ENCODE results near the gene SIGLEC1.
A peak's percentile ranks its signal among the peaks of the same experiment; 100 is the strongest.

Gene SIGLEC1

GRCh38 chr20:3673221-3674070, 39.0 kb downstream of the SIGLEC1 start:
- Mint-ChIP-seq H3K4me1 (ENCODE audit: low read depth in 2 of 2) (peaks cover 16 to 23% of the 10 kb centered on the region in 2 donors), H3K27ac (no peak overlapping the region), H3K9me3 (no peaks in the 10 kb centered on the region), H3K36me3 (ENCODE audit: insufficient read depth) (peaks cover 3% of the 10 kb centered on the region), H3K4me3 (peak overlapping the region in 1 of 2 donors; percentile 33), H3K27me3 (peaks cover 54 to 93% of the 10 kb centered on the region in 2 donors)
- ATAC-seq (replicated peaks) (no peak), DNase-seq (no peak)

- peaks cover 20 to 27% of the 10 kb centered on the region in 2 donors for H3K4me1 Mint-ChIP-seq (ENCODE audit: low read depth in 2 of 2)
- peaks cover 3% of the 10 kb centered on the region for H3K36me3 Mint-ChIP-seq (ENCODE audit: insufficient read depth)
- no peak overlapping the region for H3K27ac Mint-ChIP-seq
- peak; percentile 37 for ATAC-seq (replicated peaks)
- H3K27me3 Mint-ChIP-seq = peaks cover 46 to 93% of the 10 kb centered on the region in 2 donors
- no peak for DNase-seq
- no peaks in the 10 kb centered on the region for H3K9me3 Mint-ChIP-seq
- peak overlapping the region in 1 of 2 donors; percentile 33 for H3K4me3 Mint-ChIP-seq
These were observed 39.7 kb downstream of the SIGLEC1 start for GRCh38 chr20:3672547-3673171.

GRCh38 chr20:3671986-3672546, 40.3 kb downstream of the SIGLEC1 start:
- DNase-seq (no peak), ATAC-seq (replicated peaks) (no peak)
- Mint-ChIP-seq H3K9me3 (no peaks in the 10 kb centered on the region), H3K36me3 (ENCODE audit: insufficient read depth) (peaks cover 3% of the 10 kb centered on the region), H3K27ac (no peak overlapping the region), H3K27me3 (peaks cover 46 to 90% of the 10 kb centered on the region in 2 donors), H3K4me1 (ENCODE audit: low read depth in 2 of 2) (peaks cover 24 to 32% of the 10 kb centered on the region in 2 donors), H3K4me3 (peak overlapping the region; percentile 8 to 33)

GRCh38 chr20:3670945-3671344, 41.5 kb downstream of the SIGLEC1 start:
- Mint-ChIP-seq H3K4me3 (peak overlapping the region in 1 of 2 donors; percentile 12), H3K36me3 (ENCODE audit: insufficient read depth) (peaks cover 9% of the 10 kb centered on the region), H3K27ac (no peak overlapping the region), H3K4me1 (ENCODE audit: low read depth in 2 of 2) (peaks cover 29 to 36% of the 10 kb centered on the region in 2 donors), H3K27me3 (peaks cover 38 to 79% of the 10 kb centered on the region in 2 donors), H3K9me3 (no peaks in the 10 kb centered on the region)
- ATAC-seq (replicated peaks) = no peak
- DNase-seq = no peak

- H3K9me3 Mint-ChIP-seq = no peaks in the 10 kb centered on the region
- peaks cover 14% of the 10 kb centered on the region for H3K36me3 Mint-ChIP-seq (ENCODE audit: insufficient read depth)
- H3K4me3 Mint-ChIP-seq = no peak overlapping the region
- H3K27ac Mint-ChIP-seq = no peak overlapping the region
- H3K27me3 Mint-ChIP-seq = peaks cover 34 to 74% of the 10 kb centered on the region in 2 donors
- peaks cover 33 to 40% of the 10 kb centered on the region in 2 donors for H3K4me1 Mint-ChIP-seq (ENCODE audit: low read depth in 2 of 2)
- ATAC-seq (replicated peaks) = no peak
- DNase-seq = no peak
These were observed 41.9 kb downstream of the SIGLEC1 start for GRCh38 chr20:3670511-3670910.

GRCh38 chr20:3669710-3670367, 42.6 kb downstream of the SIGLEC1 start:
- H3K4me1 Mint-ChIP-seq (ENCODE audit: low read depth in 2 of 2) = peaks cover 36 to 47% of the 10 kb centered on the region in 2 donors
- no peak for ATAC-seq (replicated peaks)
- peaks cover 28 to 69% of the 10 kb centered on the region in 2 donors for H3K27me3 Mint-ChIP-seq
- DNase-seq = no peak
- H3K36me3 Mint-ChIP-seq (ENCODE audit: insufficient read depth) = peaks cover 20% of the 10 kb centered on the region
- no peak overlapping the region for H3K4me3 Mint-ChIP-seq
- no peaks in the 10 kb centered on the region for H3K9me3 Mint-ChIP-seq
- no peak overlapping the region for H3K27ac Mint-ChIP-seq

GRCh38 chr20:3667434-3668037, 44.9 kb downstream of the SIGLEC1 start:
- H3K9me3 Mint-ChIP-seq = no peaks in the 10 kb centered on the region
- H3K4me3 Mint-ChIP-seq = peak overlapping the region; percentile 4 to 58
- ATAC-seq (replicated peaks) = no peak
- H3K27ac Mint-ChIP-seq = no peak overlapping the region
- H3K36me3 Mint-ChIP-seq (ENCODE audit: insufficient read depth) = peaks cover 20% of the 10 kb centered on the region
- H3K4me1 Mint-ChIP-seq (ENCODE audit: low read depth in 2 of 2) = peaks cover 36 to 51% of the 10 kb centered on the region in 2 donors
- H3K27me3 Mint-ChIP-seq = peaks cover 34 to 75% of the 10 kb centered on the region in 2 donors
- no peak for DNase-seq

GRCh38 chr20:3663858-3664257, 48.5 kb downstream of the SIGLEC1 start:
- no peak for DNase-seq
- ATAC-seq (replicated peaks) = no peak
- Mint-ChIP-seq H3K9me3 (no peaks in the 10 kb centered on the region), H3K27ac (no peak overlapping the region), H3K4me1 (ENCODE audit: low read depth in 2 of 2) (peaks cover 29 to 59% of the 10 kb centered on the region in 2 donors), H3K4me3 (no peak overlapping the region), H3K27me3 (peaks cover 38 to 66% of the 10 kb centered on the region in 2 donors), H3K36me3 (ENCODE audit: insufficient read depth) (peaks cover 17% of the 10 kb centered on the region)

GRCh38 chr20:3663031-3663701, 49.2 kb downstream of the SIGLEC1 start, which contains the start of gene GFRA4:
TSS of gene GFRA4 (minus strand) at chr20:3663399. CDS start at chr20:3663399, 0 bp downstream.
- peaks cover 17% of the 10 kb centered on the region for H3K36me3 Mint-ChIP-seq (ENCODE audit: insufficient read depth)
- no peak for ATAC-seq (replicated peaks)
- H3K27ac Mint-ChIP-seq = no peak within 1 kb of the TSS

More at GRCh38 chr20:3663031-3663701, 49.2 kb downstream of the SIGLEC1 start, which contains the start of gene GFRA4:
- H3K27me3 Mint-ChIP-seq = peaks cover 43 to 66% of the 10 kb centered on the region in 2 donors
- DNase-seq = no peak
- no peaks in the 10 kb centered on the region for H3K9me3 Mint-ChIP-seq
- no peak within 1 kb of the TSS for H3K4me3 Mint-ChIP-seq
- H3K4me1 Mint-ChIP-seq (ENCODE audit: low read depth in 2 of 2) = peaks cover 28 to 59% of the 10 kb centered on the region in 2 donors

Measured in effector memory CD8-positive, alpha-beta T cell (primary cell).